K562 (cell line): ENCODE data around the gene BMS1. TPM values are rescaled to one million over a fixed set of nuclear protein-coding genes. Genes with fewer than 3 reads are reported as not detected.
A peak's percentile ranks its signal among the peaks of the same experiment; 100 is the strongest.

Source experiments
- CREB1 ChIP-seq, 2 experiments: sonication (generic) in 1 of 2; formaldehyde crosslinking in 1 of 2; IDR thresholded peaks; 2 replicates each; pipeline versions ENCODE4 v1.6.1 to v1.8.0; 2012 to 2022; ENCODE audit warnings: inconsistent platforms in 1 of 2, mild to moderate bottlenecking in 1 of 2, missing genetic modification reagents in 1 of 2, moderate library complexity in 1 of 2
- CREB3 ChIP-seq: fragments of 450-650 bp; conservative IDR thresholded peaks from 2 replicates; pipeline ENCODE4 v1.6.1; 2016; ENCODE audit warnings: missing genetic modification characterization, low read depth, mild to moderate bottlenecking, missing compliant biosample characterization, moderate library complexity
- DIDO1 ChIP-seq: fragments of 450-650 bp; IDR thresholded peaks from 2 replicates; pipeline ENCODE4 v1.6.1; 2016; ENCODE audit warnings: low read depth, missing biosample characterization, missing genetic modification characterization
- FOXJ2 ChIP-seq: fragments of 200-800 bp; sonication (Bioruptor generic); IDR thresholded peaks from 2 replicates; pipeline ENCODE4 v1.6.1; 2016; ENCODE audit warnings: missing genetic modification characterization, missing compliant biosample characterization
- GATAD2A ChIP-seq: fragments of 450-650 bp; IDR thresholded peaks from 2 replicates; pipeline ENCODE4 v1.6.1; 2017
- JUND ChIP-seq, 2 experiments: IDR thresholded peaks; 2 replicates in 1 of 2; 3 replicates in 1 of 2; pipeline ENCODE4 v1.6.1; 2011; ENCODE audit warnings: borderline replicate concordance in 2 of 2, low read depth in 2 of 2, low read length in 2 of 2, improper control_type of control experiment in 1 of 2, missing biosample characterization in 1 of 2, missing genetic modification characterization in 1 of 2, missing genetic modification reagents in 1 of 2
- NCOA1 ChIP-seq: fragments of 450-650 bp; IDR thresholded peaks from 2 replicates; pipeline ENCODE4 v1.6.1; 2016; ENCODE audit warnings: low read depth
- NCOR1 ChIP-seq: fragments of 450-650 bp; IDR thresholded peaks from 2 replicates; pipeline ENCODE4 v1.6.1; 2016; ENCODE audit warnings: mild to moderate bottlenecking, moderate library complexity
- NFE2 ChIP-seq: IDR thresholded peaks from 2 replicates; pipeline ENCODE4 v1.6.1; 2014; ENCODE audit warnings: antibody characterized with exemption, low read depth
- RBM15 ChIP-seq: fragments of 200-400 bp; formaldehyde crosslinking; IDR thresholded peaks from 2 replicates; pipeline ENCODE4 v1.6.1; 2018; ENCODE audit warnings: mild to moderate bottlenecking, low read length, moderate library complexity; ENCODE audit not compliant: insufficient read depth
- SMARCE1 ChIP-seq: fragments of 450-650 bp; IDR thresholded peaks from 2 replicates; pipeline ENCODE4 v1.7.1; 2016; ENCODE audit warnings: mild to moderate bottlenecking
- STAT6 ChIP-seq: sonication (generic); formaldehyde crosslinking; IDR thresholded peaks from 2 replicates; pipeline ENCODE4 v1.8.1; 2023; ENCODE audit warnings: mild to moderate bottlenecking, missing genetic modification reagents
- ZNF609 ChIP-seq: sonication (generic); formaldehyde crosslinking; IDR thresholded peaks from 2 replicates; pipeline ENCODE4 v1.8.1; 2023; ENCODE audit warnings: missing genetic modification reagents, mild to moderate bottlenecking, borderline replicate concordance
- ZNF740 ChIP-seq, 3 experiments: fragments of 200-800 bp in 1 of 3; sonication (Bioruptor generic) in 1 of 3; sonication (generic) in 1 of 3; formaldehyde crosslinking in 1 of 3; IDR thresholded peaks; 2 replicates each; pipeline versions ENCODE4 v1.6.1 to v1.8.0; 2016 to 2022; ENCODE audit warnings: mild to moderate bottlenecking in 2 of 3, missing compliant biosample characterization in 2 of 3, missing genetic modification characterization in 2 of 3, missing genetic modification reagents in 1 of 3
- polyA plus RNA-seq, 8 experiments: library from polyadenylated mRNA; depleted of rRNA in 4 of 8; stranded (reverse) in 5 of 8; unstranded in 3 of 8; fragments of >200 nt; fragmentation: Nextera tagmentation in 2 of 8; fragmentation: Illumina TruSeq in 1 of 8; extraction: Ambion mirVana in 2 of 8; extraction: Trizol in 1 of 8; gene quantifications; 2 replicates each; pipeline versions ENCODE4 v1.2.1 to v1.2.3, GENCODE V29; 2011 to 2014; ENCODE audit warnings: inconsistent platforms in 1 of 8, missing spikeins in 1 of 8
- total RNA-seq, 7 experiments: library from RNA; depleted of rRNA in 6 of 7; stranded (reverse); fragments of >200 nt in 6 of 7; fragmentation: Illumina TruSeq in 2 of 7; extraction: Trizol in 2 of 7; gene quantifications; 2 replicates each; pipeline versions ENCODE4 v1.2.1 to v1.2.3, GENCODE V29; 2011 to 2021; ENCODE audit warnings: low replicate concordance in 1 of 7

BMS1 gene
- total and polyA plus RNA-seq, 9 of the 15 experiments (the other 6 are each of a cell fraction or from before 2014, with no cell fraction given) = 11.1 to 46.9 (median 32.7) TPM

- TF ChIP-seq STAT6 (0 out of 2 replicates have a peak, but pooled peaks have one; percentile 83), RBM15 (0 out of 2 replicates have a peak, but pooled peaks have one; percentile 28), NCOA1 (peak; percentile 100), ZNF609 (CRISPR knock-in tag) (0 out of 2 replicates have a peak, but pooled peaks have one; percentile 46), GATAD2A (0 out of 2 replicates have a peak, but pooled peaks have one; percentile 59), NCOR1 (peak; percentile 57), NFE2 (peak; percentile 70), CREB3 (tag) (peak; percentile 78; the same call in 1 of the 2 replicates), CREB1 (IDR thresholded peaks at IDR 0.05) (peak; percentile 84), CREB1 (CRISPR knock-in tag; IDR thresholded peaks at IDR 0.05) (peak; percentile 87), ZNF740 (CRISPR knock-in tag; IDR thresholded peaks at IDR 0.05) (peak; percentile 56; the same call in 1 of the 2 replicates), ZNF740 (tag; IDR thresholded peaks at IDR 0.05) (no peak), JUND (IDR thresholded peaks at IDR 0.05; ENCODE audit: borderline replicate concordance, low read depth, low read length) (peak; percentile 81), JUND (tag; IDR thresholded peaks at IDR 0.05; ENCODE audit: borderline replicate concordance, low read depth, low read length) (peak; percentile 63; the same call in 2 of the 3 replicates), FOXJ2 (tag) (peak; percentile 79), SMARCE1 (peak; percentile 45), DIDO1 (tag) (peak; percentile 99)
These were observed at the start of gene BMS1 (continued) for GRCh38 chr10:42782446-42783180.
